ENCODE measurements around the gene SLC9C1.

The SLC9C1 gene

GRCh38 chr3:112129925-112130637 lies 163.9 kb downstream of the SLC9C1 start:
- Histone ChIP-seq H3K27ac (no peak overlapping the region), H3K4me3 (no peak overlapping the region)
- no peak for DNase-seq (ENCODE audit: low spot score)
- no peak for TF ChIP-seq CTCF (IDR thresholded peaks at IDR 0.05)

- no peak overlapping the region for H3K27ac ChIP-seq
- H3K4me3 ChIP-seq = no peak overlapping the region
- DNase-seq (ENCODE audit: low spot score) = no peak
- no peak for TF ChIP-seq CTCF (IDR thresholded peaks at IDR 0.05)
These were observed 164.9 kb downstream of the SLC9C1 start for GRCh38 chr3:112128843-112129727.

GRCh38 chr3:112127522-112128494 lies 166.2 kb downstream of the SLC9C1 start:
- no peak for TF ChIP-seq CTCF (IDR thresholded peaks at IDR 0.05)
- H3K27ac ChIP-seq = no peak overlapping the region
- DNase-seq (ENCODE audit: low spot score) = no peak
- peak overlapping the region; percentile 36 for H3K4me3 ChIP-seq

GRCh38 chr3:112126511-112126911 lies 167.5 kb downstream of the SLC9C1 start:
- Histone ChIP-seq H3K27ac (no peak overlapping the region), H3K4me3 (peak overlapping the region; percentile 16)
- no peak for DNase-seq (ENCODE audit: low spot score)
- no peak for TF ChIP-seq CTCF (IDR thresholded peaks at IDR 0.05)

DNA sequence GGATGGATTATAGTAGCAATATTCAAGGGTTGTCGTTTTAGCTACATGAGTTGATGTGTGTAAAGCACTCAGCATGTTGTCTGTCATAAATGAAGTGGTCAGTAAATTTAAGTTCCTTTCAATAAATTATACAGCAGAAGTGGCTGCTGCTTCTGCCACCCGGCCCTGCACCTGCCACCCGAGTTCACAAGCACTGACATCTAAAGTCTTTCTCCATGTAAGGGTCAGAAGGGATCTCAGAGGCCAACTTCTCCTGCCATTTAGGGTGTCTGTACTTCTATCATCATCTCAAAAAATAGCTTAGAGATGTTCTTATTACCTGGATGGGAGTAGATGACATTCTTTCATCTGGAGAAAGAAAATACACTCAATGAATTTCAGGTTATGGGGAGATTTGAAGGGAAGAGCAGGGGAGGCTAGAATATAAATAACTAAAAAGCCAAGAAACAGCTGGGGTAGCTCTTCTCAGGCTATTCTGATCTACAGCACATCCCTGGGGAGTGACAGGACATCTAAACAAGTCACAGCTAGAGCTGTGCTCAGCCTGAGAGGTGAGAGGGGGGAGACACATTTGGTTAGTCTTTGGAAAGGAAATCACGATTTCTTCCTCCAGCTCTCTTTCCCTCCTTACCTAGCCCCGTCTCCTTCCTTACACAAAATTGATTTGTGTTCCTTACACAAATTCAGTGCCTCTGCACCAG lies 169.0 kb downstream of the SLC9C1 start:
- no peak for TF ChIP-seq CTCF (IDR thresholded peaks at IDR 0.05)
- DNase-seq (ENCODE audit: low spot score) = no peak

DNA sequence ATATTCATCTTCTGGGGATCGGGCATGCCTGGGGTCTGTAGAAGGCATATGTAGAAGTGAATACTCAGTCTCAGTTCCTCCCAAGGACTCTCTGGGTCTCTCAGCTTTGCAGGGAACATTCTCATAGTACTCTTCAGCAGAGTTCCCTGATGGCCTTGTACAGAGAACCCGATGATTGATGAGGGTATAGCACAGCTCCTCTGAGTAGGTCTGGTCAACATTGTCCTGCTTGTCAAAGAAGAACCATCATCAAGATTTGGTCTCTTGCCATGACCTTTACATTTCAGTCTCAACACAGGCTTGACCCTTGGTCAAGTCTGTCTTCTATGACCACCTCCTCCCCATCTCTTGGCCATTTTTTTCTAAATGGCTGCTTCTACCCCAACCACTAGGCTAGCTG lies 170.5 kb downstream of the SLC9C1 start:
- no peak overlapping the region for H3K27ac ChIP-seq
- DNase-seq (ENCODE audit: low spot score) = no peak
- H3K4me3 ChIP-seq = no peak overlapping the region
- no peak for TF ChIP-seq CTCF (IDR thresholded peaks at IDR 0.05)

More for the DNA sequence above, 169.0 kb downstream of the SLC9C1 start:
- no peak overlapping the region for H3K27ac ChIP-seq
- H3K4me3 ChIP-seq = no peak overlapping the region
